Suppressor macrophage (primary cell): ENCODE results near the gene PRRX2.
"Not testable (repeated sequence)": the region's sequence is repeated elsewhere in the genome, so short reads cannot be mapped to it uniquely, and the experiment has no call there.

Experiments
- DNase-seq, 4 experiments: peaks; one replicate each; pipeline ENCODE4 v3.0.0-alpha.2; 2020 to 2022

Gene PRRX2

DNA sequence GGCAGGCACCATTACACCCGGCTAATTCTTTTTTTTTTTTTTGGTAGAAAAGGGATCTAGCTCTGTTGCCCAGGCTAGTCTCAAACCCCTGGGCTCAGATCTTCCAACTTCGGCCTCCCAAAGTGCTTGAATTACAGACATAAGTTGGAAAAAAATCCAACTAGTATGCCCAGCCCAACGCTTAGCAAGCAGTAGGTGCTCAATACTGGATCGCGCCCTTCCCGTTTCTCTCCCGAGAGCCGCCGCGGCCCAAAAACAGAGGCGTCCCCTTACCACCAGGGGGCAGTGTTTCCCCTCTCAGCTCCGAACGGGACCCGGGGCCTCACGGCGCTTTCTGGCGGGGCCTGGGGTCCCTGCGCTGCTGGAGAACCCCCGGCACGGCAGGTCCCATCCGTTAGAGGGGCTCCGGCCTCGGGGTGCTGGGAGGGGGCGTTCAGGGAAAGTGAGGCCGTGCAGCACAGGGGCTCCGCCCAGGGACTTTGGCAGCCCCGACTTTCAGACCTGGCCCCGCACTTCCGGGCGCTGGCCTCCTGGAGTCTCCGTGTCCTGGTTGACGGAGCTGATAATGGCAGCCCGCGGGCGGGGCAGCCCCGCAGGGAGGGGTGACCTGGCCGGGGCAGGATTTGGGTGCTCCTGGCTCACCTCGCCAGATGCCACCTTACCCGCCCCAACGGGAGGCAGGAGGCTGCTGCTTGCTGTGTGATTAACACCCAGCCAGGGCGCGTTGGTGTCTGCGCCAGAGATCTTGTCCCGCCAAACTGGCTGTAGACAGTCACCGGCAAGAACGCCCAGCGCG is 72.2 kb downstream of the PRRX2 start:
- DNase-seq: peak; percentile 86 to 94 (median 92)

DNA sequence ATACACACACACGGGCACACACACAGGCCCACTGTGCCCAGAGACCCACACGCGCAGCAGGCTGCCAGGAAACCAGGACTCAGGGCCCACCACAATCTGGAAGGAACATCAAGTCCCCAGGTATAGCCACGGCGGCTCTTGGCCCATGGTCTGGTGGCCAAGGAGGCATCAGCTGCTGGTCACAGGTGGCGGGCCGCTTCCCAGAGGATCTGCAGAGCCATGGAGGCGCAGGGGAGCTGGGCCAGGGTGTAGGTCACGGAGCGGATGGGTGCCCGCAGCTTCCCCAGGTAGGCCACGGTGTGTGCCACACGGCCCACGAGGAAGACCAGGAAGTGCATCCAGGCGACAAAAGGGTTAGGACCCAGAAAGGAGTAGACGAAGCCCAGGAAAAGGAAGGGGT is 74.0 kb downstream of the PRRX2 start:
- no peak for DNase-seq

DNA sequence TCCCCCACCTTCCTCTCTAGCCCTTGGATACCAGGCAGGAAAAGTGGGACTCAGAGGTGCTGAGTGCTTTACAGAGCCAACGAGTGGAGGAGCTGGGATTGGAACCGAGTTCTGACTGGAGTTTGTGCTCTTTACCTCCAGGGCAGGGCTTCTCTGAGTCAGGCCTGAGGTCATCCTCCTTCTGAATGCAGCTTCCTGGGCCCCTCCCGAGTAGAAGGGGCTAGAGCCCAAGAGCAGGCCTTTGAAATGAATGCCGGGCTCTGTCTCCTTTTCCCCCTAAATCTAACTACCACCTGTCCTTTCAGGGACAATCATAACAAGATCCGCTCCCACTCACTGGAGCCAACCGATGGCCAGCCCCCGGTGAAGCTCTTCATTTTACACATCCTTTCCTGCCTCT is 74.7 kb downstream of the PRRX2 start:
- no peak for DNase-seq

DNA sequence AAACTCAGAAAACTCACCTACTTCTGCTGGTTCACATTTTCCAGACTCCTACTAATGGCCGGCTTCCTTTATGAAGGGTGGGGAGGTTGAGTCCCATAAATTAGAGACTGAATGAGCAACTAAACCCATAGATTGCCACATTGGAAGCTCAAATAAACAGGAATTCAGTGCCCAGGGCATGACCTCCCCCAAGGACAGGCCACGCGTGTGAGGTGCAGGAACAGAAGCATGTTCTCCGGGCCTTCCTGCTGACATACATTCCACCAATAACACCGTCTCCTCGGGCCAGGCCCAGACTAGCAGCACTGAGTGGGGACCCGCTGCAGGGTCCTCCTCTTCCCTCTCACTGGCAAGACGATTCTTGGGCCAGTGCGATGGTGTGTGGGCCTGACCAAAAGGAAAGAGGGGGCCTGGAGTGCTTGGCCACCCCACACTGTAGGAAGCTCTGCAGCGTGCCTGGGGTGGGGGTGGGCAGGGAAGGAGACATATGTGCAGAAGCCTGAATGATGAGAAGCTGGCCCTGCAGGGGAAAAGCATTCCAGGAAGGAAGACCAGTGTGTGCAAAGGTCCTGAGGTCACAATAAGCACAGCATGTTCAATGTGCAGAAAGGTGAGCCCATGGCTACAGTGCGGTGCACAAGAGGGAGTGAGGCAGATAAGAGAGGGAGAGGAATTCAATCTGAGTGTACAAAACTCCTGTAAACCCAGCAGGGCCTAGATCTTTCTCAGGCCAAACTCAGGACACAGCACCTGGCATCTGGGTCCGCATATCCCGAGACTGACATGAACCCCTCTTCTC is 75.4 kb downstream of the PRRX2 start:
- DNase-seq: no peak

DNA sequence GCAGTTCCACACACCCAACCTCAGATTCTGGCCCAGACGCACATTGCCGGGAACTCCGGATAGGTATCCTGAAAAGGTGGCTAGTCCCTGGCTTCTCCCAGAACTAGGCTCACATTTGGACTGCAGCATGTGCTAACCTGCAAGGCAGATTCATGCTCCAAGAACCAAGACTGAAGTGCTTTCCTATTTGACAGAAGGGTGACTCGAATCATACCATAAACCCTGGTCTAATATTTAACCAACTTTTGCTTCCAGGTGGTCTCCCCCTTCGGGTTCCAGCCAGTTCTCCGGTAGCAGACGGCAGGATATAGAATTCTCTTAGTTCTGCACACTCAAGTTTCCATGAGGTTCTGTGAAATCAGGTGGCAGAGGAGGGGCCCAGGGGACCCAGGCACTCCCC is 79.8 kb downstream of the PRRX2 start:
- DNase-seq: no peak

DNA sequence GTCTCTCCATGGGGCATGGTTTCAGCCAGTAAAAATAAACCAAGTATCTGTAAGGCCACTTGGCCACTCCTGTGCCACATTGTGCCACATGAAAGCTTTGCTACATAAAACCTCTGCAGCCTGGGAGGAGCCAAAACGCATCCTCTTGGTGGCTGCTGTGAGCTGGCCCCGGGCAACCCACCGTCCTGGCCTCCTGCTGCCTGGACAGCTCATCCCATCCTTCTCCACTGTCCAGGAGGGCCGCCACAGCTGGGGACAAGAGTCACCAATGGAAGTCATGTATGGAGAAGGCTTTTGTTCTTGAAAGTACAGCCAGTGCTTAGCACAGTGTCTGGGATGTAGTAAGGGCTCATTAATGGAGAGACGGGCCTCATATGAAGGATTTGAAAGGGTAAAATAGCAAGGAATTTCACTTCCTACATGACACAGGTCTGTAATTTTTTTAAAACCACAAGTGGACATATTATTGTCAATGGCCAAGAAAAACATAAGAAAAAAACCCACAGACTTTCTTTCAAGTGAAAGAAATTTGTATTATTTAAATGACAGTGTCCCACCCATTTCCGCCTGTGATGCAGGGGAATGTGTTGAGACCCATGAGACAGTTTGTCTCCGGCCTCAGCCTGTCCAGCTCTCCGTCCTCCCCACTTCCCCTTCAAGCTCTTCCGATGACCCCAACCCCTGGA is 80.8 kb downstream of the PRRX2 start:
- DNase-seq: peak in 1 of 4 experiments; percentile 14

DNA sequence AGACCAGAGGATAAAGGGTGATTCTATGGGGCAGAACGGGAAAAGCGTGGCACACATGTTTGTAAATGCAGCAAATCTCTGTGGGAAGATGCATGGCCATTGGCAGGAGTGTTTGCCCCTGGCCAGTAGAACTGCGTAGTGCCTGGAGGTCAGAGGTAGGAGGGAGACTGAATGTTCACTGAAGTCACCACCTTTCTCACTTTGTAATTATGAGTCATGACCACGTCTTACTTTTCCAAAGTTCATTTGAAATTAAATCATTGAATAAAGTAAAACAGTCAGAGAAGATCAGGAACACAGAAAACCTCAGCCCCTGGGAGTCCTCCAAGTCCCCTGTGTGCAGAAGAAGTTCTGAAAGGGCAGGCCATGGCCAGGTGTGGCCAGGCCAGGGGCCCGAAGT is 82.8 kb downstream of the PRRX2 start:
- no peak for DNase-seq

DNA sequence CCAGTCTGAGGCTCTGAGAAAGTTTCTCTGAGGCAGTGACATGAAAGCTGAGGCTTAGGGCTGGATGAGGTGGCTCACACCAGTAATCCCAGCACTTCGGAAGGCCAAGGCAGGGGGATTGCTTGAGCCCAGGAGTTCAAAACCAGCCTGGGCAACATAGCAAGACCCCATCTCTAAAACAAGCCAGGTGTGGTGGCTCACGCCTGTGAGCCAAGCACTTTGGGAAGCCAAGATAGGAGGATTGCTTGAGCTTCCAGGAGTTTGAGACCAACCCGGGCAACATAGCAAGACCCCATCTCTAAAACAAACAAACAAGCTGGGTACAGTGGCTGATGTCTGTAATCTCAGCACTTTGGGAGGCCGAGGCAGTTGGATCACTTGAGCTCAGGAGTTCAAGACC is 83.6 kb downstream of the PRRX2 start:
- not testable (repeated sequence) for DNase-seq

DNA sequence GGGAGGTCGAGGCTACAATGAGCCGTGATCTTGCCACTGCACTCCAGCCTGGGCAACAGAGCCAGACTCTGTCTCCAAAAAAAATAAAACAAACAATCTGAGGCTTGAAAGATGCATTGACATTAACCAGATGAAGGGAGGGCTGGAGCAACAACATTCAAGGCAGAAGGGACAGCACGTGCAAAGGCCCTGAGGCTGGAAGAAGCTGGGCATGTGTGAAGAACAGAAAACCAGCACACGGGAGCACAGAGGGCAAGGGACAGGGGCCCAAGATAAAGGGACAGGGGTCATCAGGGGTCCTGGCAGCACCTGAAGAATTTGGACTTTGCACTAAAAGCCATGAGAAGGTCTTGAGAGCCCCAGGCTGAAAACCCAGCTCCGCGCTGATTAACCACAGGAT is 84.1 kb downstream of the PRRX2 start:
- DNase-seq: no peak

DNA sequence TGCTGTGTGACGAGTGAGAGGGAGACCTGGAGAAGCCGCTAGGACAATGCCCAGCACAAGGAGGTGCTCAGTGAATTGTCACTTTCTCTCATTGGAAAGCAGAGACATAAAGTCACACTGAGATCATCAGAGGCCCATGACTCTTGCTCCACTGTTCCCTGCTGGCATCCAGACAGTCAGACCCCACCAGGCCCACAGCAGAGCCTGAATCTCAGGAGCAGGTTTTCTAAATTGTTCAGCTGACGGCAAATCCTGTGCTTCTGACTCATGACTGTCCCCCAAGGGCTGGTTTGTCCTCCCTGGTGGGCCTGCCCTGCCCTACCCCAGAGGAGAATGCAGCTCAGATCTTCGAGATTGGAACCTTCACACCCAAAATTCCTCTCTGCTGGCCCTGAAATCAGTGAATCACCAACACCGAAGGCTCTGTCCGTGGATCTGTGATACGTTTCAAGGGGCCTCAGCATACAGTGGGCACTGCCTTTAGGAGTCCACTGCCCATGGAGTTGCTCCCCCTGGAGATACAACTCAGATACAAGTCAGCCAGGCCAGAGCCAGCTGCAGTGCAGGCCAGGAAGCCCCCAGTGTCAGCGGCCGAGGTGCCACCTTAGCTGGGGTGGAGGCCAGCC is 84.7 kb downstream of the PRRX2 start:
- DNase-seq: no peak

DNA sequence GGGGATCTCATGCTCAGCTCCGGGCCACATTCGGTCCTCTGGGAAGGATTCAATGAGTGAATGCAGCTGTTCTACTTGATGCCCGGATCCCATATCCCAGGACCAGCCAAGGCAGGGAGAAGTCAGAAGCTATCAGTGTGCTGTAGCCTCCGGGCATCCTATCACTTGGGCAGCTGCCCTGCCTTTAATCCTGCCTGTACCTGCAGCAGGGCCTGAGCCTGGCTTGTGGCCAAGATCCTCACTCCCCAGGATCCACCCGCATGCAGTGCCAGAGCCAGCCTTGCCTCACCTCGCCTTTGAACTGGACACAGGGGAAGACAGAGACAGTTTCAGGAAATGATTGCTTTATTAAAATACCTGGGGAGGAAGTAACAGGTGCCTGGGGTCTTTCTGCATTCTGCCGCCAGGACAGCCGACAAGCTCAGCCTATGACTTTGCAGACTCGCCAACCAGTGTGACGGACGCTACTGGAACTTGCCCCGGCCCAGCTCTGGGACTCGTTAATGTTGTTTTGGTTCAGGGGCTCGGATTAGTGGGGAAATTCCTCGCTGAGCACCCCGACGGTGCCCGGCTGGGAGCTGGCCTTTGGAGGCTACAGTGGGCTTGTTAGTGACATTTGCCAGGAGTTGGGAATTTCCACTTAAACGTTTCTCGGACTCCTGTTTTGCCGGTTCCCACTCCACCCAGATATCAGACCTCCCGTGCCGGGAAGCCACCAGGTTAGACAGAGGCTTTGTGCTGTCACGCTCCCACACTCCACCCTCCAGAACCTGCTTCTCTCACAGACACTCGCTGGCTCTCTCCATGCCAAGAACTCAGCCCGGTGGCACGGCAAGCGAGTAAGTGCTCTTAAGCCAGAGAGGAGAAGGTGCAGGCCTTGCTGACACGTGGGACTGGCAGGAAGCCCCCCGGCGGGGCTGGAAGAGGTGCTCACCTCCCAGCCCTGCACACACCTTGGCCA is 86.7 kb downstream of the PRRX2 start:
- DNase-seq: no peak

DNA sequence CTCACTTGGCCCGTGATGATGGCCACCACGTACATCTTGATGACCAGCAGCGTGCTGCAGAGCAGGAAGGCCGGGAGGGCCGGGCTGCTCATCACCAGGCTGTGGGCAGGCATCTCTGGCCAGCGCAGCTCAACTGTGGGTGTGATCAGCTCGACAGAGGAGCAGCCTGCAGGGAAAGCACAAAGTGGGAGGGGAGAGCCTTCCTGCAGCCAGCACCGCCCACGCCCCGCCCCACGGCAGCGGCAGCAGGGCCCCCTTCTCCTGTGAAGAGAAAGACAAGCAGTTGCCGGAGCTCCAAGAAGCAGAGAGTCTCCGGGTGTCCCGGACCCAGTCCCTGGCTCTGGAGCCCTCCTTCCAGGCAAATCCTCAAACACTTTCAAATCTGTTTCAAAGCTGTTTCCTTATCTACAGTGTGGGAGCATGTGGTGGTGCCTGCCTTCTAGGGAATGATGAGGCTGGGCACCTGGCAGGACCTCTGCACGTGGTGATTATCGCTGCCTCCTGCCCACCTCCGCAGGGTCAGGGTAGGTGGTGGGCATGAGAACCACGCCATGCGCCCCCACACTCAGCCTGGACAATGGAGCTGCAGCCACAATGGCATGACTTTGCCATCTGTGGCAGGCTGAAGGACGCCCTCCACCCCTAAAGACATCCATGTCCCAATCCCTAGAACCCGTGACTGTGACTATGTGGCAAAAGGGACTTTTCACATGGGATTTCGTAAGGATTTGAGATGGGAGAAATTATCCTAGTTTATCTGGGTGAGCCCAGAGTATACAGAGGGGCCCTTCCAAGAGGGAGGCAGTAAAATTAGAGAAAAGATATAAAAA is 87.7 kb downstream of the PRRX2 start, which contains the start of gene PTGES:
Gene PTGES (minus strand): TSS at position 143 of the 830 bp plus-strand sequence. CDS start 30 bp downstream, at position 113.
- peak; percentile 62 to 84 (median 77) for DNase-seq

DNA sequence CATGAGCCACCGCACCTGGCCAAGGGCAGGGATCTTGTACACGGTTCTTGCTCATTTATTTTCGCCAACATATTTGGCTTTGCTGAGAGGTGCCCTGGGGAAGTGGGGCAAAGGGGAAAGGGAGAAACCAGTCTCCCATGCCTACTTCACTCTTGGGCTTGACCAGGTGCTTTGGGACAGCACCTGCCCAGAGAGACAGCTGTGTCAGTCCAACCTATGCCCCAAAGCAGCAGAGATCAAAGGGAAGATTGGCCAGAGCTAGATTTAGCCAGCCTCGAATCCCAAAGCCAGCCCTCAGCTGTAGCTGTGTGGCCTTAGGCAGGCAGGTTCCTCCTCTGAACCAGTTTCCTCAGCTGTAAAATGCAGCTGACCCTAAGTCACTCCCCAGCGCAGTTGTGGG is 89.7 kb downstream of the PRRX2 start:
- DNase-seq: no peak

DNA sequence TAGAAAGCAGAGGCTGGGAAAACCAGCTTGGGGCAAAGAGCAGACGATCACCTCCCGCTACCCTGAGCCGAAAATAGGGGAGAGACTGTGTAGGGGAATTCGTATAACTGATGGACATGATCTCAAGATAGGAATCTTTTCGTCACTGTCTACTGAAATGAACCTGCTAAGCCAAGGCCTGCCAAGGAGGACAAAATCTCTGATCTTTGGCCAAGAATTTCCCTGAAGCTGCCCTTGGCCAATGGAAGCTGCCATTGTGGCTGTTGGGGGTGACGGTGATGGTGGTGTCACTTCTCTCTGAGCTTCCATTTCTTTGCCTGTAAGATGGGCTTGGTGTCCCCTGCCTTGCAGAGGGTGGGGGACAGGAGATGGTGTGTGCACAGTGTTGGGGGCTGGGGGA is 90.7 kb downstream of the PRRX2 start:
- no peak for DNase-seq

DNA sequence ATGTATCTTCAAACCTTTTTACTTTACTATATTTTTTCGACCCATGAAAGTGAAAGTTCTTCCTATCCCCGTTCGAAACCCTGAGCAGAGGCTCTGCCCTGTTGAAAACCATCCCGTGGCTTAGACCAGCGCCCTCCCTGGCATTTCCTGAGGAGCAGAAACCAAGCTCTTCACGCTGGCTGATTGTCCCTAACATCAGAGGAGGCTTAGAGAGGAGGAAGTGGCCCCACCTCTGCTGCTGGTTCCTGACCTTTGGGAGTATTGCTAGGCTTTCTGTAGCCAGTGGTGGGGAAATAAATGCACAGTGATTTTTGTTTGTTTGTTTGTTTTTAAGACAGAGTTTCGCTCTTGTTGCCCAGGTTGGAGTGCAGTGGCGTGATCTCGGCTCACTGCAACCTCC is 91.6 kb downstream of the PRRX2 start:
- peak; percentile 70 to 88 (median 84) for DNase-seq

DNA sequence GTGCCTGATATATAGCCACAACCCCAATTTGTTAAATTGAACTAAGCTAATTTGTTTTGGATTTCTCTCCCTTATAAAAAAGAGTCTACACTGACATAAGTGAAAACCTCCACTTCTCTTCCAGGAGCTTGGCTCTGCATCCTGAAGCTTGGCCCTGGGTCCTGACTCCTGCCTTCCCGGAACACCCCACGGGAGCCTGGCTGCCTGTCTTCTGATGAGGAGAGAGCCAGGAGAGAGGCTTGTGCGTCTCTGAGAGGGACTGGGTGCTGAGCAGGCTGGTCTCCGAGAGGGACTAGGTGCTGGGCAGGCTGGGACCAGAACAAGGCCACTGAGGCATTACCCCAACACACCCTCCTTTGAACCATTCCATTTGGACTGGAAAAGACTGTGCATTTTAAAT is 93.9 kb downstream of the PRRX2 start:
- no peak for DNase-seq

DNA sequence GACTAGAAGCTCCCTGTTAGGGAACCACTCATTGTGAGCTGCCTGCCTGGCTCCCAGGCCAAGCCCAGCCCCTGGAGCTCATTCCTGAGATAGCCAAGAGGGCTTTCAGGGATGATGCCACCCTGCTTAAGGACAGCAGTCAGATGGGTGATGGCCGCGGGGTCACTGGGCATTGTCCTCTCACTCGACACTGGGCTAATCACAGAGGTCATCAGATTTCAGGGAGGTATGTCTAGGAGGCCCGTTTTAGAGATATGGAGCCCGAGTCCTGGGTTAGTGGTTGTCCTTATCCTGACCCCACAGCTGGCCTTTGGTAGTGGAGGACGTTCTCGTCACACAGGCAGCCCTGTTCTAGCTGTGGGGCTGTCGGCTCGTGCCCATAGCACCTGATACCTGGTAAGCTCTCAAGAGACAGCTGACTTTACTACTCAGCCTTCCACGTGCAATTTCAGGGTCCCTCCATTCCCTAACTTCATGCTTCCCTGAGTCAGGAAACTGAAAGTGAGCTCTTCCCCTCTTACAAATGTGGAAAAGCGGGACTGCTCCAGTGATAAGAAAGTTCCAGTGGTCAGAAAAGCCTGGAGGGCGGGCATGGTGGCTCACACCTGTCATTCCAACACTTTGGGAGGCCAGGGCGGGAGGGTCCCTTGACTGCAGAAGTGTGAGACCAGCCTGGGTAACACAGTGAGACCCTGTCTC is 94.5 kb downstream of the PRRX2 start:
- DNase-seq: no peak

DNA sequence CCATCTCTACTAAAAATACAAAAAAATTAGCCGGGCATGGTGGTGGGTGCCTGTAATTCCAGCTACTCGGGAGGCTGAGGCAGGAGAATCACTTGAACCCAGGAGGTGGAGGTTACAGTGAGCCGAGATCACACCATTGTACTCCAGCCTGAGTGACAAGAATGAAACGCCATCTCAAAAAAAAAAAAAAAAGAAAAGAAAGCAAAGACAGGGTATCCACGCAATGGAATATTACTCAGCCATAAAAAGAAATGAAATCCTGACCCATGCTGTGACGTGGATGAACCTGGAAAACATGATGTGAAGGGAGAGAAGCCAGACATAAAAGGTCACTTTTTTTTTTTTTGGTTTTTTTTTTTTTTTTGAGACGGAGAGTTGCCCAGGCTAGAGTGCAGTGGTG is 95.3 kb downstream of the PRRX2 start:
- DNase-seq: not testable (repeated sequence)

DNA sequence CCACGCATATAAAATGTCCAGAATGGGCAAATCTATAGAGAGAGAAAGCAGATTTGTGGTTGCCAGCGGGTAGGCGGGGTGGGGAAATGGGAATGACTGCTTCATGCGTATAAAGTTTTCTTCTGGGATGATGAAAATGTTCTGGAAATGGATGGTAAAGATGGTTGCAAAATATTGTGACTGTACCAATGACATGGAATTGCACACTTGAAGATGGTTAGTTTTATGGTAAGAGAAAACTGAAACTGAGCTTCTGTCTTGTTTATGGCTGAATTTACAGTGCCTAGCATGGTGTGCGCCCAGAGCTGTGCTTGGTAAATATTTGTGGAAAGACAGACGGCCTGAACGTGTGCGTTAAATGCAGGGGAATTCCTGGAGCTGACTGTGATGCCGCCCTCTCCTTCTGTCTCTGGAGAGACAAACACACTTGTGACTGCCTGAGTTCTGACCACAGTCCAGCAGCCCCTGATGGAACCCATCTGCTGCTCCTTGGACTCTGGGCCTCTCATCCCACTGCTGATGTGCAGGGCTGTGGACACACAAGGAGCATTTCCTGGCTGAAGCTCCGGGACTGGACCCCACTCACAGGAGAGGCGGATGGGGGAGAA is 96.0 kb downstream of the PRRX2 start:
- no peak for DNase-seq
